K562 (cell line): Measurements from ENCODE around the gene B3GAT2. TPM values are rescaled to one million over a fixed set of nuclear protein-coding genes. Genes with fewer than 3 reads are reported as not detected.

Source experiments
- ATAC-seq: fragments of 200-7000 bp; cut with Tn5 transposase; 3 replicates; pipeline ENCODE4 v1.9.1; 2020; ENCODE audit warnings: moderate library complexity
- BruUV-seq: library from RNA; stranded (reverse); fragments of 400-500 nt; replicated peaks from 2 replicates; lab custom pipeline; 2021; lab: Mats Ljungman, UMichigan
- CTCF ChIA-PET: fragments of 300-600 bp; formaldehyde crosslinking; extraction: SDS; loops from one replicate; lab custom pipeline; 2021; ENCODE audit warnings: low intra/inter-chr PET ratio; lab: Yijun Ruan, JAX
- POLR2A ChIA-PET: fragments of 300-600, 350-650 bp; sonication (Branson Sonifier 250); formaldehyde crosslinking; extraction: SDS; loops from one replicate; lab custom pipeline; 2021; ENCODE audit warnings: antibody characterized with exemption, inconsistent platforms; lab: Yijun Ruan, JAX
- DNase-seq, 4 experiments: peaks; one replicate each; pipeline versions ENCODE4 v3.0.0 to v3.0.0-alpha.2; 2011 to 2018; ENCODE audit warnings: low spot score in 3 of 4, mixed read lengths in 3 of 4; ENCODE audit errors: extremely low read depth in 1 of 4
- FAIRE-seq: peaks from 2 replicates; lab custom pipeline; 2011; peaks lifted over from hg19 to GRCh38; lab: Jason Lieb, UNC
- H2AFZ ChIP-seq: 2 replicates; pipeline ENCODE4 v1.6.0; 2011; ENCODE audit warnings: low read depth, low read length, control low read depth, inconsistent platforms
- H3K27ac ChIP-seq: fragments of 200-600 bp; 3 replicates; pipeline ENCODE4 v1.8.0; 2011; ENCODE audit warnings: low read depth, mild to moderate bottlenecking, control low read depth, inconsistent platforms, low read length, moderate library complexity, mixed read lengths; ENCODE audit errors: extremely low read depth
- H3K27me3 ChIP-seq, 2 experiments: fragments of 300-600 bp in 1 of 2; 2 replicates in 1 of 2; 3 replicates in 1 of 2; pipeline versions ENCODE4 v1.6.0 to v1.8.0; 2011; ENCODE audit warnings: inconsistent platforms in 2 of 2, low read length in 2 of 2, mild to moderate bottlenecking in 1 of 2, mixed read lengths in 1 of 2, moderate library complexity in 1 of 2; ENCODE audit not compliant: control insufficient read depth in 2 of 2, insufficient read depth in 2 of 2
- H3K36me3 ChIP-seq: fragments of 300-600 bp; 3 replicates; pipeline ENCODE4 v1.8.0; 2011; ENCODE audit warnings: mild to moderate bottlenecking, low read length, inconsistent platforms; ENCODE audit not compliant: control insufficient read depth, insufficient read depth
- H3K4me1 ChIP-seq, 2 experiments: fragments of 200-600 bp in 1 of 2; replicated peaks in 1 of 2; 2 replicates in 1 of 2; 3 replicates in 1 of 2; pipeline versions ENCODE4 v1.5.1 to v1.8.0; 2011; ENCODE audit warnings: inconsistent platforms in 2 of 2, low read length in 2 of 2, mild to moderate bottlenecking in 1 of 2, mixed read lengths in 1 of 2, moderate library complexity in 1 of 2; ENCODE audit not compliant: control insufficient read depth in 2 of 2, insufficient read depth in 2 of 2
- H3K4me2 ChIP-seq: 2 replicates; pipeline ENCODE4 v1.6.1; 2011; ENCODE audit warnings: low read length, control low read depth, inconsistent platforms, mixed read lengths; ENCODE audit not compliant: insufficient read depth
- H3K4me3 ChIP-seq: fragments of 200-600 bp; sonication (generic), shearing (Covaris generic); 2 replicates; pipeline ENCODE4 v1.5.1; 2016; ENCODE audit warnings: control low read depth, inconsistent platforms
- H3K79me2 ChIP-seq: fragments of 200-600 bp; 3 replicates; pipeline ENCODE4 v1.8.0; 2011; ENCODE audit warnings: low read length, inconsistent platforms; ENCODE audit not compliant: control insufficient read depth, insufficient read depth
- H3K9ac ChIP-seq, 2 experiments: 2 replicates each; pipeline versions ENCODE4 v1.6.0 to v1.6.1; 2011; ENCODE audit warnings: low read depth in 2 of 2, low read length in 2 of 2, control low read depth in 1 of 2, inconsistent platforms in 1 of 2, mild to moderate bottlenecking in 1 of 2, mixed read lengths in 1 of 2; ENCODE audit not compliant: insufficient read depth in 1 of 2
- H3K9me1 ChIP-seq: one replicate; pipeline ENCODE4 v1.6.0; 2011; ENCODE audit warnings: inconsistent platforms, mild to moderate bottlenecking, low read length, moderate library complexity; ENCODE audit not compliant: control insufficient read depth, insufficient read depth
- H3K9me3 ChIP-seq: replicated peaks from 2 replicates; pipeline ENCODE4 v1.5.1; 2011; ENCODE audit warnings: low read depth, low read length, inconsistent platforms; ENCODE audit not compliant: control insufficient read depth, insufficient read depth
- H4K20me1 ChIP-seq: replicated peaks from 2 replicates; pipeline ENCODE4 v1.6.1; 2011; ENCODE audit warnings: low read length, inconsistent platforms, mixed read lengths; ENCODE audit not compliant: control insufficient read depth, insufficient read depth
- ARID4B ChIP-seq: sonication (generic); formaldehyde crosslinking; IDR thresholded peaks from 2 replicates; pipeline ENCODE4 v1.8.0; 2022; ENCODE audit warnings: mild to moderate bottlenecking, missing genetic modification reagents
- CBX2 ChIP-seq: fragments of 200-600 bp; sonication (generic); IDR thresholded peaks from one replicate; pipeline ENCODE4 v1.6.1; 2012; ENCODE audit warnings: mild to moderate bottlenecking, low read length, inconsistent platforms; ENCODE audit not compliant: insufficient read depth, poor library complexity, severe bottlenecking
- CBX3 ChIP-seq, 2 experiments: IDR thresholded peaks; 1 replicate in 1 of 2; 2 replicates in 1 of 2; pipeline ENCODE4 v1.6.1; 2012; ENCODE audit warnings: inconsistent platforms in 2 of 2, low read length in 2 of 2, borderline replicate concordance in 1 of 2, control low read depth in 1 of 2
- CREB5 ChIP-seq: fragments of 250-450 bp; sonication (Bioruptor Pico); IDR thresholded peaks from 2 replicates; pipeline ENCODE4 v1.5.0; 2020; ENCODE audit warnings: mild to moderate bottlenecking
- CXXC5 ChIP-seq: fragments of 250-450 bp; sonication (Bioruptor Pico); IDR thresholded peaks from 2 replicates; pipeline ENCODE4 v1.8.0; 2022; ENCODE audit warnings: inconsistent platforms, mild to moderate bottlenecking, moderate library complexity
- GTF2A2 ChIP-seq: IDR thresholded peaks from 2 replicates; pipeline ENCODE4 v1.6.1; 2016; ENCODE audit warnings: mild to moderate bottlenecking, missing genetic modification characterization, missing compliant biosample characterization
- HLTF ChIP-seq: fragments of 450-650 bp; IDR thresholded peaks from 2 replicates; pipeline ENCODE4 v1.6.1; 2016
- KLF10 ChIP-seq: fragments of 250-450 bp; sonication (Bioruptor Pico); IDR thresholded peaks from 2 replicates; pipeline ENCODE4 v1.6.1; 2021; ENCODE audit warnings: matching md5 sums
- MECOM ChIP-seq: fragments of 250-450 bp; sonication (Bioruptor Pico); IDR thresholded peaks from 2 replicates; pipeline ENCODE4 v1.8.0; 2022; ENCODE audit warnings: inconsistent platforms
- NR1H2 ChIP-seq: sonication (generic); formaldehyde crosslinking; IDR thresholded peaks from 2 replicates; pipeline ENCODE4 v1.4.0; 2020; ENCODE audit warnings: mild to moderate bottlenecking, missing genetic modification reagents
- POLR2G ChIP-seq: fragments of 200-400 bp; formaldehyde crosslinking; IDR thresholded peaks from 2 replicates; pipeline ENCODE4 v1.6.1; 2017; ENCODE audit warnings: low read depth, mild to moderate bottlenecking, antibody characterized with exemption, low read length, moderate library complexity
- SRSF9 ChIP-seq: fragments of 200-400 bp; formaldehyde crosslinking; IDR thresholded peaks from 2 replicates; pipeline ENCODE4 v1.6.1; 2017; ENCODE audit warnings: low read depth, low read length, borderline replicate concordance
- TGIF2 ChIP-seq: sonication (generic); formaldehyde crosslinking; IDR thresholded peaks from 2 replicates; pipeline ENCODE4 v1.8.1; 2022; ENCODE audit warnings: mild to moderate bottlenecking, missing genetic modification reagents, moderate library complexity
- ZBED1 ChIP-seq: IDR thresholded peaks from 2 replicates; pipeline ENCODE4 v1.6.1; 2014
- ZNF398 ChIP-seq: fragments of 250-450 bp; sonication (Bioruptor Pico); IDR thresholded peaks from 2 replicates; pipeline ENCODE4 v1.8.0; 2021; ENCODE audit warnings: moderate library complexity, mild to moderate bottlenecking, inconsistent platforms
- WGBS: fragments of 100-300 bp; shearing (Covaris generic); methylation state at CpG from one replicate; pipeline ENCODE4 v1.1.6; 2016; ENCODE audit warnings: low coverage, mixed read lengths; ENCODE audit not compliant: insufficient coverage; ENCODE audit errors: missing lambda C conversion rate; 5-methylcytosine and 5-hydroxymethylcytosine counted together
- in situ Hi-C: fragments of 300-500 bp; cut with MboI; formaldehyde crosslinking; loops from 4 replicates; pipeline ENCODE4 v1.15.0; 2018; ENCODE audit warnings: inconsistent platforms, mixed read lengths
- intact Hi-C: fragments of 100-400 bp; cut with micrococcal nuclease; formaldehyde crosslinking; loops from 2 replicates; pipeline ENCODE4 v1.14.2; 2022
- polyA plus RNA-seq, 8 experiments: library from polyadenylated mRNA; depleted of rRNA in 4 of 8; stranded (reverse) in 5 of 8; unstranded in 3 of 8; fragments of >200 nt; fragmentation: Nextera tagmentation in 2 of 8; fragmentation: Illumina TruSeq in 1 of 8; extraction: Ambion mirVana in 2 of 8; extraction: Trizol in 1 of 8; gene quantifications; 2 replicates each; pipeline versions ENCODE4 v1.2.1 to v1.2.3, GENCODE V29; 2011 to 2014; ENCODE audit warnings: inconsistent platforms in 1 of 8, missing spikeins in 1 of 8
- total RNA-seq, 7 experiments: library from RNA; depleted of rRNA in 6 of 7; stranded (reverse); fragments of >200 nt in 6 of 7; fragmentation: Illumina TruSeq in 2 of 7; extraction: Trizol in 2 of 7; gene quantifications; 2 replicates each; pipeline versions ENCODE4 v1.2.1 to v1.2.3, GENCODE V29; 2011 to 2021; ENCODE audit warnings: low replicate concordance in 1 of 7

Gene B3GAT2
- total and polyA plus RNA-seq, 9 of the 15 experiments (the other 6 are each of a cell fraction or from before 2014, with no cell fraction given): 0.01 to 0.43 (median 0.04) TPM; not detected in 4

GRCh38 chr6:70991253-70991652 lies 34.4 kb upstream of the B3GAT2 start (continued):
- TF ChIP-seq CBX3 (IDR thresholded peaks at IDR 0.05; ENCODE audit: borderline replicate concordance in 1 of 2, low read length in 2 of 2): no peak
- TF ChIP-seq ZNF398 (CRISPR knock-in tag): no peak
- no peak for TF ChIP-seq MECOM
- no peak for TF ChIP-seq CREB5
- no peak for TF ChIP-seq CXXC5 (CRISPR knock-in tag)
- no peak for TF ChIP-seq NR1H2 (CRISPR knock-in tag)
- TF ChIP-seq, all 486 proteins: peak for 0

- FAIRE-seq: no peak
- DNase-seq: no peak
- in situ Hi-C loops (no loop called here), intact Hi-C loops (no loop called here)
- no peaks in the 10 kb centered on the region for H3K27me3 ChIP-seq
- H3K27ac ChIP-seq: no peak overlapping the region
- no peak overlapping the region for H3K4me3 ChIP-seq
- H3K79me2 ChIP-seq: no peaks in the 10 kb centered on the region
- H3K9me1 ChIP-seq: no peaks in the 10 kb centered on the region
- WGBS: 0% methylated on average over 4 of the region's 4 CpGs
- no peak overlapping the region for H3K4me2 ChIP-seq
- POLR2A ChIA-PET: no interaction called here
- ATAC-seq: no peak
- BruUV-seq: no TSS peak
- CTCF ChIA-PET: no interaction called here
- H3K36me3 ChIP-seq: no peaks in the 10 kb centered on the region
- H3K9ac ChIP-seq: no peak overlapping the region
- no peak overlapping the region for H2AFZ ChIP-seq
- no peaks in the 10 kb centered on the region for H3K9me3 ChIP-seq
- H4K20me1 ChIP-seq: no peaks in the 10 kb centered on the region
- no peaks in the 10 kb centered on the region for H3K4me1 ChIP-seq
- TF ChIP-seq GTF2A2 (tag) (no peak), ARID4B (no peak), ZBED1 (no peak), SRSF9 (no peak), CBX2 (no peak), HLTF (no peak), KLF10 (CRISPR knock-in tag) (no peak), POLR2G (no peak), TGIF2 (CRISPR knock-in tag) (no peak)
These were observed 28.3 kb upstream of the B3GAT2 start for GRCh38 chr6:70985156-70985555.
